GM23338 (cell line): ENCODE results near the gene XXYLT1. TPM values are rescaled to one million over a fixed set of nuclear protein-coding genes. Genes with fewer than 3 reads are reported as not detected.

Source experiments
- ATAC-seq: fragments of 200-7000 bp; cut with Tn5 transposase; 3 replicates; pipeline ENCODE4 v1.9.1; 2020
- DNase-seq: peaks from one replicate; pipeline ENCODE4 v3.0.0-alpha.2; 2015; ENCODE audit warnings: low spot score
- H2AFZ ChIP-seq: fragments of 200-600 bp; sonication (generic); 2 replicates; pipeline ENCODE4 v1.8.0; 2016; ENCODE audit warnings: antibody characterized with exemption, mild to moderate bottlenecking, moderate library complexity
- H3F3A ChIP-seq: fragments of 200-600 bp; sonication (generic); replicated peaks from 2 replicates; pipeline ENCODE4 v1.8.0; 2017; ENCODE audit warnings: antibody characterized with exemption, mixed run types, low read depth
- H3K27ac ChIP-seq: fragments of 200-600 bp; sonication (generic); 2 replicates; pipeline ENCODE4 v1.6.1; 2016; ENCODE audit warnings: low read depth
- H3K27me3 ChIP-seq: fragments of 200-600 bp; sonication (generic); 2 replicates; pipeline ENCODE4 v1.8.0; 2016; ENCODE audit warnings: mild to moderate bottlenecking, mixed run types, moderate library complexity; ENCODE audit not compliant: insufficient read depth
- H3K36me3 ChIP-seq: fragments of 200-600 bp; sonication (generic); 2 replicates; pipeline ENCODE4 v1.8.0; 2016; ENCODE audit warnings: mild to moderate bottlenecking; ENCODE audit not compliant: insufficient read depth
- H3K4me1 ChIP-seq: fragments of 200-600 bp; sonication (generic); 2 replicates; pipeline ENCODE4 v1.8.0; 2016; ENCODE audit warnings: mild to moderate bottlenecking, moderate library complexity; ENCODE audit not compliant: insufficient read depth
- H3K4me2 ChIP-seq: fragments of 200-600 bp; sonication (generic); 2 replicates; pipeline ENCODE4 v1.7.1; 2017; ENCODE audit warnings: mixed run types
- H3K4me3 ChIP-seq: fragments of 200-600 bp; sonication (generic); 2 replicates; pipeline ENCODE4 v1.6.1; 2016; ENCODE audit warnings: mixed run types
- H3K79me2 ChIP-seq: fragments of 200-600 bp; sonication (generic); replicated peaks from 2 replicates; pipeline ENCODE4 v1.8.0; 2017; ENCODE audit warnings: mild to moderate bottlenecking; ENCODE audit not compliant: insufficient read depth
- H3K9me2 ChIP-seq: fragments of 200-600 bp; sonication (generic); 2 replicates; pipeline ENCODE4 v1.8.0; 2017; ENCODE audit not compliant: insufficient read depth
- H4K20me1 ChIP-seq: fragments of 200-600 bp; sonication (generic); replicated peaks from 2 replicates; pipeline ENCODE4 v1.8.0; 2017; ENCODE audit warnings: mild to moderate bottlenecking; ENCODE audit not compliant: insufficient read depth
- H3K27ac Mint-ChIP-seq: 2 replicates; pipeline ENCODE4 v1.8.0; 2020; ENCODE audit warnings: inconsistent platforms, mild to moderate bottlenecking, moderate library complexity, mixed read lengths
- H3K27me3 Mint-ChIP-seq: 3 replicates; pipeline ENCODE4 v1.8.0; 2022; ENCODE audit warnings: low read depth, mild to moderate bottlenecking, moderate library complexity, mixed read lengths, inconsistent platforms; ENCODE audit not compliant: insufficient read depth, poor library complexity
- H3K36me3 Mint-ChIP-seq: 3 replicates; pipeline ENCODE4 v1.8.0; 2021; ENCODE audit warnings: low read depth, mild to moderate bottlenecking, inconsistent platforms, moderate library complexity, mixed read lengths
- H3K4me1 Mint-ChIP-seq: 3 replicates; pipeline ENCODE4 v1.8.0; 2020; ENCODE audit warnings: mild to moderate bottlenecking, inconsistent platforms, mixed read lengths
- H3K4me3 Mint-ChIP-seq: 3 replicates; pipeline ENCODE4 v1.8.0; 2021; ENCODE audit warnings: moderate library complexity, mild to moderate bottlenecking, inconsistent platforms, mixed read lengths
- H3K9me3 Mint-ChIP-seq: 3 replicates; pipeline ENCODE4 v1.8.0; 2020; ENCODE audit warnings: moderate library complexity, mild to moderate bottlenecking, inconsistent platforms, mixed read lengths
- CREB1 ChIP-seq: fragments of 250-450 bp; sonication (Bioruptor Pico); IDR thresholded peaks from 2 replicates; pipeline ENCODE4 v1.5.0; 2020; ENCODE audit warnings: low read depth, mild to moderate bottlenecking, moderate library complexity
- CTCF ChIP-seq, 2 experiments: fragments of 200-600 bp in 1 of 2; sonication (generic) in 1 of 2; conservative IDR thresholded peaks; 2 replicates each; pipeline versions ENCODE4 v1.5.1 to v1.6.1; 2016 to 2017; ENCODE audit warnings: antibody characterized with exemption in 2 of 2, low read depth in 2 of 2, mild to moderate bottlenecking in 2 of 2, moderate library complexity in 1 of 2
- ETS1 ChIP-seq: IDR thresholded peaks from 2 replicates; pipeline ENCODE4 v1.6.1; 2016; ENCODE audit warnings: antibody characterized with exemption
- EZH2 ChIP-seq: fragments of 200-600 bp; sonication (generic); IDR thresholded peaks from one replicate; pipeline ENCODE4 v1.8.0; 2017; ENCODE audit warnings: antibody characterized with exemption, mild to moderate bottlenecking, low read depth; ENCODE audit not compliant: unreplicated experiment
- EZH2phosphoT487 ChIP-seq: fragments of 200-600 bp; sonication (generic); IDR thresholded peaks from one replicate; pipeline ENCODE4 v1.8.1; 2018; ENCODE audit warnings: antibody characterized with exemption; ENCODE audit not compliant: unreplicated experiment
- JUNB ChIP-seq: IDR thresholded peaks from one replicate; pipeline ENCODE4 v1.6.1; 2016; ENCODE audit warnings: antibody characterized with exemption; ENCODE audit not compliant: unreplicated experiment
- NANOG ChIP-seq: IDR thresholded peaks from 2 replicates; pipeline ENCODE4 v1.6.1; 2016; ENCODE audit warnings: antibody characterized with exemption, borderline replicate concordance
- POLR2AphosphoS5 ChIP-seq: IDR thresholded peaks from 2 replicates; pipeline ENCODE4 v1.6.1; 2016; ENCODE audit warnings: antibody characterized with exemption, low read depth
- STAT1 ChIP-seq: IDR thresholded peaks from one replicate; pipeline ENCODE4 v1.6.1; 2016; ENCODE audit warnings: antibody characterized with exemption; ENCODE audit not compliant: unreplicated experiment
- ZNF114 ChIP-seq: fragments of 250-450 bp; sonication (Bioruptor Pico); IDR thresholded peaks from 2 replicates; pipeline ENCODE4 v1.5.0; 2020; ENCODE audit warnings: mild to moderate bottlenecking, moderate library complexity
- ZNF331 ChIP-seq: fragments of 250-450 bp; sonication (Bioruptor Pico); IDR thresholded peaks from 2 replicates; pipeline ENCODE4 v1.5.0; 2020; ENCODE audit warnings: low read depth, mild to moderate bottlenecking, moderate library complexity
- ZNF462 ChIP-seq: fragments of 250-450 bp; sonication (Bioruptor Pico); IDR thresholded peaks from 2 replicates; pipeline ENCODE4 v1.5.0; 2020; ENCODE audit warnings: mild to moderate bottlenecking, moderate library complexity
- polyA plus RNA-seq: library from polyadenylated mRNA; unstranded; fragments of >200 nt; fragmentation: Nextera tagmentation; extraction: Ambion mirVana; gene quantifications from 2 replicates; pipeline ENCODE4 v1.2.1, GENCODE V29; 2016
- total RNA-seq: library from RNA; depleted of rRNA; stranded (reverse); fragments of >200 nt; shearing (Covaris generic); gene quantifications from 2 replicates; pipeline ENCODE4 v1.2.3, GENCODE V29; 2014

XXYLT1 gene
- total and polyA plus RNA-seq, 2 experiments from 2014 or later, result 13.5 to 34.8 TPM

- TF ChIP-seq CTCF (conservative IDR thresholded peaks at IDR 0.05; ENCODE audit: low read depth in 2 of 2), result no peak
- TF ChIP-seq ZNF114 (CRISPR knock-in tag), result no peak
- no peak for TF ChIP-seq NANOG
- TF ChIP-seq STAT1, result no peak
- no peak for TF ChIP-seq ZNF462 (CRISPR knock-in tag)
These were observed 212.0 kb downstream of the XXYLT1 start (continued) for GRCh38 chr3:195059006-195059350.

- Mint-ChIP-seq H3K4me1 (peaks cover 23% of the 10 kb centered on the region), H3K9me3 (no peaks in the 10 kb centered on the region; the same call in 2 of the 3 replicates), H3K27ac (no peak overlapping the region), H3K36me3 (no peaks in the 10 kb centered on the region; the same call in 2 of the 3 replicates), H3K4me3 (no peak overlapping the region), H3K27me3 (peaks cover 14% of the 10 kb centered on the region)
- H3K9me2 ChIP-seq, result no peaks in the 10 kb centered on the region
- H2AFZ ChIP-seq, result no peak overlapping the region
- no peak for ATAC-seq
- H3K4me2 ChIP-seq, result no peak overlapping the region
- no peaks in the 10 kb centered on the region for H3F3A ChIP-seq
- no peak overlapping the region for H3K4me3 ChIP-seq
- H3K27ac ChIP-seq, result no peak overlapping the region
- H4K20me1 ChIP-seq, result no peaks in the 10 kb centered on the region
- no peaks in the 10 kb centered on the region for H3K36me3 ChIP-seq
- no peaks in the 10 kb centered on the region for H3K79me2 ChIP-seq
- no peaks in the 10 kb centered on the region for H3K4me1 ChIP-seq
- DNase-seq, result no peak
- no peaks in the 10 kb centered on the region for H3K27me3 ChIP-seq
- TF ChIP-seq ZNF331 (CRISPR knock-in tag), result no peak
- TF ChIP-seq ETS1, result no peak
- TF ChIP-seq POLR2AphosphoS5, result no peak
- no peak for TF ChIP-seq EZH2
- TF ChIP-seq JUNB, result no peak
- no peak for TF ChIP-seq CREB1 (CRISPR knock-in tag)
- no peak for TF ChIP-seq NANOG
- TF ChIP-seq EZH2phosphoT487, result no peak
These were observed 212.5 kb downstream of the XXYLT1 start for GRCh38 chr3:195058336-195059005.
